HepG2 (cell line): ENCODE measurements around the gene CCDC6. TPM values are rescaled to one million over a fixed set of nuclear protein-coding genes. Genes with fewer than 3 reads are reported as not detected.

Experiments used
- ATAC-seq: fragments of 200-7000 bp; cut with Tn5 transposase; 3 replicates; pipeline ENCODE4 v1.9.1; 2020; ENCODE audit warnings: mild to moderate bottlenecking, moderate library complexity
- BruUV-seq: library from RNA; stranded (reverse); fragments of 400-500 nt; replicated peaks from 2 replicates; lab custom pipeline; 2021; lab: Mats Ljungman, UMichigan
- CTCF ChIA-PET: fragments of 300-600 bp; formaldehyde crosslinking; extraction: SDS; loops from one replicate; lab custom pipeline; 2021; ENCODE audit warnings: low total read pairs, inconsistent platforms, low intra/inter-chr PET ratio; lab: Yijun Ruan, JAX
- POLR2A ChIA-PET: fragments of 350-600 bp; sonication (Branson Sonifier 250); formaldehyde crosslinking; loops from one replicate; lab custom pipeline; 2020; ENCODE audit warnings: antibody characterized with exemption, inconsistent platforms; lab: Yijun Ruan, JAX
- DNase-seq: peaks from one replicate; pipeline ENCODE4 v3.0.0-alpha.2; 2015; ENCODE audit warnings: low spot score
- FAIRE-seq: peaks from 3 replicates; lab custom pipeline; 2011; peaks lifted over from hg19 to GRCh38; lab: Jason Lieb, UNC
- H2AFZ ChIP-seq: one replicate; pipeline ENCODE4 v1.6.1; 2011; ENCODE audit warnings: low read length, inconsistent platforms
- H3K27ac ChIP-seq: fragments of 300-600 bp; 3 replicates; pipeline ENCODE4 v1.8.0; 2011; ENCODE audit warnings: mixed run types, mild to moderate bottlenecking, mixed read lengths, low read length, inconsistent platforms; ENCODE audit not compliant: insufficient read depth; ENCODE audit errors: extremely low read length
- H3K27me3 ChIP-seq, 2 experiments: fragments of 200-600 bp in 1 of 2; 2 replicates in 1 of 2; 3 replicates in 1 of 2; pipeline versions ENCODE4 v1.6.0 to v1.8.0; 2011; ENCODE audit warnings: low read length in 2 of 2, mild to moderate bottlenecking in 2 of 2, moderate library complexity in 2 of 2, inconsistent platforms in 1 of 2; ENCODE audit not compliant: insufficient read depth in 2 of 2, control insufficient read depth in 1 of 2
- H3K36me3 ChIP-seq, 2 experiments: fragments of 200-600 bp in 1 of 2; replicated peaks in 1 of 2; 2 replicates in 1 of 2; 3 replicates in 1 of 2; pipeline versions ENCODE4 v1.5.1 to v1.8.0; 2011; ENCODE audit warnings: low read length in 2 of 2, inconsistent platforms in 1 of 2; ENCODE audit not compliant: insufficient read depth in 2 of 2, control insufficient read depth in 1 of 2
- H3K4me1 ChIP-seq: 2 replicates; pipeline ENCODE4 v1.5.1; 2012; ENCODE audit warnings: low read length, inconsistent platforms; ENCODE audit not compliant: insufficient read depth
- H3K4me2 ChIP-seq: 2 replicates; pipeline ENCODE4 v1.6.0; 2011; ENCODE audit warnings: low read depth, low read length, inconsistent platforms
- H3K4me3 ChIP-seq, 3 experiments: fragments of 200-600 bp in 1 of 3; sonication (generic), shearing (Covaris generic) in 1 of 3; replicated peaks in 1 of 3; 2 replicates each; pipeline ENCODE4 v1.5.1; 2011 to 2016; ENCODE audit warnings: low read length in 3 of 3, inconsistent platforms in 2 of 3, low read depth in 2 of 3, mild to moderate bottlenecking in 2 of 3, control low read depth in 1 of 3, mixed read lengths in 1 of 3; ENCODE audit not compliant: insufficient read depth in 1 of 3
- H3K79me2 ChIP-seq: one replicate; pipeline ENCODE4 v1.6.1; 2011; ENCODE audit warnings: low read length, inconsistent platforms; ENCODE audit not compliant: insufficient read depth
- H3K9ac ChIP-seq: 2 replicates; pipeline ENCODE4 v1.6.0; 2011; ENCODE audit warnings: mild to moderate bottlenecking, low read depth, low read length, inconsistent platforms; ENCODE audit not compliant: insufficient read depth
- H3K9me3 ChIP-seq: 2 replicates; pipeline ENCODE4 v1.5.1; 2012; ENCODE audit warnings: mild to moderate bottlenecking, low read length
- H4K20me1 ChIP-seq: 2 replicates; pipeline ENCODE4 v1.6.0; 2011; ENCODE audit warnings: inconsistent platforms, mild to moderate bottlenecking, low read length, moderate library complexity; ENCODE audit not compliant: insufficient read depth
- MBD4 ChIP-seq: IDR thresholded peaks from 2 replicates; pipeline ENCODE4 v1.6.1; 2012; ENCODE audit warnings: low read length, inconsistent platforms, borderline replicate concordance
- SIX4 ChIP-seq: sonication (generic); formaldehyde crosslinking; IDR thresholded peaks from 2 replicates; pipeline ENCODE4 v1.4.0; 2020; ENCODE audit warnings: missing genetic modification reagents
- WGBS: methylation state at CpG from one replicate; pipeline ENCODE4 v1.1.6; 2017; ENCODE audit warnings: low lambda C conversion rate; 5-methylcytosine and 5-hydroxymethylcytosine counted together
- in situ Hi-C: cut with HindIII; loops from 2 replicates; pipeline ENCODE4 v1.10.0; 2017; ENCODE audit warnings: low pct_unique_long_range_greater_than_20kb; ENCODE audit not compliant: extremely low pct_ligation_motif_present
- intact Hi-C: fragments of 100-400 bp; cut with micrococcal nuclease; formaldehyde crosslinking; loops from one replicate; pipeline ENCODE4 v1.10.0; 2022; ENCODE audit not compliant: unreplicated experiment
- polyA plus RNA-seq, 8 experiments: library from polyadenylated mRNA; depleted of rRNA in 3 of 8; stranded (reverse) in 7 of 8; unstranded in 1 of 8; fragments of >200 nt; fragmentation: Illumina TruSeq in 4 of 8; extraction: Trizol in 4 of 8; gene quantifications; 2 replicates each; pipeline versions ENCODE4 v1.2.1 to v1.2.3, GENCODE V29; 2011 to 2016; ENCODE audit warnings: low read depth in 4 of 8, missing spikeins in 1 of 8, mixed read lengths in 1 of 8; ENCODE audit not compliant: insufficient read depth in 1 of 8
- total RNA-seq, 5 experiments: library from RNA; depleted of rRNA; stranded (reverse); fragments of >200 nt; fragmentation: Illumina TruSeq; extraction: Trizol; gene quantifications; 2 replicates each; pipeline ENCODE4 v1.2.3, GENCODE V29; 2016; ENCODE audit warnings: low read depth in 1 of 5
- TF ChIP-seq, protein P1 (sequence below): IDR thresholded peaks from 2 replicates; pipeline ENCODE4 v1.4.0; 2020; ENCODE audit warnings: mild to moderate bottlenecking, missing genetic modification reagents
- TF ChIP-seq, protein P2 (sequence below): IDR thresholded peaks from 2 replicates; pipeline ENCODE4 v1.6.1; 2016

Gene CCDC6
- total and polyA plus RNA-seq, 2 of the 13 experiments (the other 11 are each of a cell fraction or from before 2014, with no cell fraction given), result 17.9 to 18.3 TPM

DNA sequence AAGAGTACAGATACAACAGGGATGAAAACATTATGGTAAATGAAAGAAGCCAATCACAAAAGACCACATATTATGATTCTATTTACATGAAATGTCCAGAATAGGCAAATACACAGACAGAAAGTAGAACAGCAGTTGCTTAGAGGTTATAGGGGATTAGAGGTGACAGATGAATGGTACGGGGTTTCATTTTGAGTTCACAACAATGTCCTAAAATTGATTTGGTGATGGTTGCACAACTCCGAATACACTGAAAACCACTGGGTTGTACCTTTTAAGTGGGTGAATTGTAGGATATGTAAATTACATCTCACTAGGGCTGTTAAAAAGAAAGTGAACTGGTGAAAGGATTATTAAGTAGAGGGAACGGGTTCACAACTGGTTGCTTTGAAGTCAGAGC lies 76.8 kb downstream of the CCDC6 start:
- no peaks in the 10 kb centered on the region for H3K79me2 ChIP-seq
- CTCF ChIA-PET, result interaction anchor here (2.3 kb wide), 1 partner anchor 203 kb away, joined by 14 read pairs; no protein-coding TSS in a partner anchor
- intact Hi-C loops, result loop anchor here (10.0 kb wide), 1 partner anchor 585 kb away; no protein-coding TSS in a partner anchor
- WGBS, result 98% methylated on average over 3 of the region's 3 CpGs
- BruUV-seq, result no TSS peak
- no peaks in the 10 kb centered on the region for H3K4me1 ChIP-seq
- peaks cover 4 to 30% of the 10 kb centered on the region in 2 experiments for H3K36me3 ChIP-seq
- H3K9me3 ChIP-seq, result no peaks in the 10 kb centered on the region
- no peak overlapping the region for H3K27ac ChIP-seq
- H3K4me3 ChIP-seq, result no peak overlapping the region
- FAIRE-seq (no peak), ATAC-seq (no peak)
- H2AFZ ChIP-seq, result no peak overlapping the region
- H4K20me1 ChIP-seq, result no peaks in the 10 kb centered on the region; the same call in 1 of the 2 replicates
- TF ChIP-seq, protein P1, sequence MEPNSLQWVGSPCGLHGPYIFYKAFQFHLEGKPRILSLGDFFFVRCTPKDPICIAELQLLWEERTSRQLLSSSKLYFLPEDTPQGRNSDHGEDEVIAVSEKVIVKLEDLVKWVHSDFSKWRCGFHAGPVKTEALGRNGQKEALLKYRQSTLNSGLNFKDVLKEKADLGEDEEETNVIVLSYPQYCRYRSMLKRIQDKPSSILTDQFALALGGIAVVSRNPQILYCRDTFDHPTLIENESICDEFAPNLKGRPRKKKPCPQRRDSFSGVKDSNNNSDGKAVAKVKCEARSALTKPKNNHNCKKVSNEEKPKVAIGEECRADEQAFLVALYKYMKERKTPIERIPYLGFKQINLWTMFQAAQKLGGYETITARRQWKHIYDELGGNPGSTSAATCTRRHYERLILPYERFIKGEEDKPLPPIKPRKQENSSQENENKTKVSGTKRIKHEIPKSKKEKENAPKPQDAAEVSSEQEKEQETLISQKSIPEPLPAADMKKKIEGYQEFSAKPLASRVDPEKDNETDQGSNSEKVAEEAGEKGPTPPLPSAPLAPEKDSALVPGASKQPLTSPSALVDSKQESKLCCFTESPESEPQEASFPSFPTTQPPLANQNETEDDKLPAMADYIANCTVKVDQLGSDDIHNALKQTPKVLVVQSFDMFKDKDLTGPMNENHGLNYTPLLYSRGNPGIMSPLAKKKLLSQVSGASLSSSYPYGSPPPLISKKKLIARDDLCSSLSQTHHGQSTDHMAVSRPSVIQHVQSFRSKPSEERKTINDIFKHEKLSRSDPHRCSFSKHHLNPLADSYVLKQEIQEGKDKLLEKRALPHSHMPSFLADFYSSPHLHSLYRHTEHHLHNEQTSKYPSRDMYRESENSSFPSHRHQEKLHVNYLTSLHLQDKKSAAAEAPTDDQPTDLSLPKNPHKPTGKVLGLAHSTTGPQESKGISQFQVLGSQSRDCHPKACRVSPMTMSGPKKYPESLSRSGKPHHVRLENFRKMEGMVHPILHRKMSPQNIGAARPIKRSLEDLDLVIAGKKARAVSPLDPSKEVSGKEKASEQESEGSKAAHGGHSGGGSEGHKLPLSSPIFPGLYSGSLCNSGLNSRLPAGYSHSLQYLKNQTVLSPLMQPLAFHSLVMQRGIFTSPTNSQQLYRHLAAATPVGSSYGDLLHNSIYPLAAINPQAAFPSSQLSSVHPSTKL, result no peak
- TF ChIP-seq MBD4, result no peak
- TF ChIP-seq SIX4 (CRISPR knock-in tag), result no peak
- TF ChIP-seq, protein P2, sequence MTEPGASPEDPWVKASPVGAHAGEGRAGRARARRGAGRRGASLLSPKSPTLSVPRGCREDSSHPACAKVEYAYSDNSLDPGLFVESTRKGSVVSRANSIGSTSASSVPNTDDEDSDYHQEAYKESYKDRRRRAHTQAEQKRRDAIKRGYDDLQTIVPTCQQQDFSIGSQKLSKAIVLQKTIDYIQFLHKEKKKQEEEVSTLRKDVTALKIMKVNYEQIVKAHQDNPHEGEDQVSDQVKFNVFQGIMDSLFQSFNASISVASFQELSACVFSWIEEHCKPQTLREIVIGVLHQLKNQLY (CRISPR knock-in tag), result no peak
- TF ChIP-seq, all 625 proteins: peak for 0
- no peaks in the 10 kb centered on the region for H3K27me3 ChIP-seq
- no peak overlapping the region for H3K4me2 ChIP-seq
- H3K9ac ChIP-seq, result no peak overlapping the region
- POLR2A ChIA-PET, result no interaction called here
- no peak for DNase-seq
- in situ Hi-C loops, result no loop called here
